ENCODE measurements around the gene CHSY1.

DNA sequence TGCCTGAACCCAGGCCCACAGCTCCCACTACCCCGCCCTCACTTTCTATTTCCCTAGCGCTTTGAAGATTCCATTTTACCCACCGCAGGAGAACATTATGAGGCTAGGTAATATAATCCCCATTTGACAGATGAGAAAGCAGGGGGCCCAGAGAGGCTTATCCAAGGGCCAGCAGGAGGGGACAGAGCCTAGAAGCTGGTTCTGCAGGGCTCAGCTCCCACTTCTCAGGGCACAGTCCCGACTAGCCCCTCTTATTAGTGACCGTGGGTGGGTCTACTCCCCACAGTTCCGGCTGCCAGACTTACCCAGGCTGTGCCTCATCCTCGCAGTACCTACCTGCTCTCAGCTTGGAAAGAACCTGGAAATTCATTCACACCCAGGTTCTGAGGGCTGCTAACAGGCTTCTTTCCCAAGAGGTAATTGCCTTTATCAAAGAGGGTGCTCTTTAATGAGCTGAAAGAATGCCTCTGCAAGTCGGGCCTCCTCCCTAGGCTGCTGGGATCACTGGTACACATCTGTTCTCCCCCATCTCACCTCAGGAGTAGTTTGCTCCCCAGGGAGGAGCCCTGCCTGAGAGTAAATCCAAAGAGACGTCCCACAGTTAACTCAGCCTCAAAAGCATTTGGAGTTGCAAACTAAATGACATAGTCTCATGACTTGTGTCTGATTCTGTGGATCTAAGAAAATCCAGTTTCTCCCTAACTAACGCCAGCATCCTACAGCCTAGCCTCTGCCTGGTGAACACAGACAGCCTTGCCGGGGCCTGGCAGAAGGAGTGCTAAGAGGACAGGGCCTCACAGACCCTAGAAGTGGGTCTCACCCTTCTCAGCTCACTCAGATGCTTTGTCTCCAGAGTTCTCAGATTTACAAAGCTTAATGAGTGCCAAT lies 125.0 kb downstream of the CHSY1 start:
- TF ChIP-seq SP1 (CRISPR knock-in tag; conservative IDR thresholded peaks at IDR 0.05): no peak
- no peak for TF ChIP-seq FOXP1 (CRISPR knock-in tag; IDR thresholded peaks at IDR 0.05; ENCODE audit: borderline replicate concordance)
- TF ChIP-seq, protein P1, sequence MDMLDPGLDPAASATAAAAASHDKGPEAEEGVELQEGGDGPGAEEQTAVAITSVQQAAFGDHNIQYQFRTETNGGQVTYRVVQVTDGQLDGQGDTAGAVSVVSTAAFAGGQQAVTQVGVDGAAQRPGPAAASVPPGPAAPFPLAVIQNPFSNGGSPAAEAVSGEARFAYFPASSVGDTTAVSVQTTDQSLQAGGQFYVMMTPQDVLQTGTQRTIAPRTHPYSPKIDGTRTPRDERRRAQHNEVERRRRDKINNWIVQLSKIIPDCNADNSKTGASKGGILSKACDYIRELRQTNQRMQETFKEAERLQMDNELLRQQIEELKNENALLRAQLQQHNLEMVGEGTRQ (CRISPR knock-in tag; IDR thresholded peaks at IDR 0.05): no peak
- TF ChIP-seq, protein P2, sequence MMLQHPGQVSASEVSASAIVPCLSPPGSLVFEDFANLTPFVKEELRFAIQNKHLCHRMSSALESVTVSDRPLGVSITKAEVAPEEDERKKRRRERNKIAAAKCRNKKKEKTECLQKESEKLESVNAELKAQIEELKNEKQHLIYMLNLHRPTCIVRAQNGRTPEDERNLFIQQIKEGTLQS (CRISPR knock-in tag; conservative IDR thresholded peaks at IDR 0.05): no peak

Data from WTC11 (cell line).